Lung (tissue), 12 donors: ENCODE measurements around the gene SLF2. TPM values are rescaled to one million over a fixed set of nuclear protein-coding genes. Genes with fewer than 3 reads are reported as not detected.

ENCODE experiments used
- ATAC-seq: fragments of 200-7000 bp; cut with Tn5 transposase; one replicate; pipeline ENCODE4 v1.9.1; 2020; ENCODE audit warnings: moderate number of reproducible peaks; ENCODE audit not compliant: insufficient read depth, low FRiP score
- DNase-seq, 3 donors: peaks; one replicate each; pipeline ENCODE4 v3.0.0-alpha.2; 2013 to 2017
- H3K27ac ChIP-seq, 2 donors: one replicate each; pipeline ENCODE4 v1.5.1; 2013; ENCODE audit warnings: mild to moderate bottlenecking in 2 of 2, moderate library complexity in 2 of 2, control low read depth in 1 of 2, inconsistent platforms in 1 of 2, low read depth in 1 of 2, low read length in 1 of 2
- H3K27me3 ChIP-seq, 3 donors: one replicate each; pipeline ENCODE4 v1.5.1; 2013; ENCODE audit warnings: low read length in 2 of 3; ENCODE audit not compliant: control insufficient read depth in 3 of 3, insufficient read depth in 3 of 3
- H3K36me3 ChIP-seq, 4 donors: one replicate each; pipeline ENCODE4 v1.5.1; 2013; ENCODE audit warnings: low read length in 4 of 4, mild to moderate bottlenecking in 1 of 4, moderate library complexity in 1 of 4; ENCODE audit not compliant: control insufficient read depth in 4 of 4, insufficient read depth in 4 of 4
- H3K4me1 ChIP-seq, 5 donors: one replicate each; pipeline ENCODE4 v1.5.1; 2013; ENCODE audit warnings: low read length in 5 of 5, mild to moderate bottlenecking in 2 of 5, moderate library complexity in 1 of 5; ENCODE audit not compliant: control insufficient read depth in 5 of 5, insufficient read depth in 5 of 5
- H3K4me3 ChIP-seq: one replicate; pipeline ENCODE4 v1.5.1; 2013; ENCODE audit warnings: mild to moderate bottlenecking, control low read depth, moderate library complexity
- H3K9ac ChIP-seq, 2 donors: one replicate each; pipeline ENCODE4 v1.5.1; 2013; ENCODE audit warnings: low read length in 2 of 2, control low read depth in 1 of 2; ENCODE audit not compliant: insufficient read depth in 1 of 2
- H3K9me3 ChIP-seq, 4 donors: one replicate each; pipeline ENCODE4 v1.5.1; 2013; ENCODE audit warnings: low read length in 3 of 4, mild to moderate bottlenecking in 1 of 4, moderate library complexity in 1 of 4; ENCODE audit not compliant: control insufficient read depth in 4 of 4, insufficient read depth in 3 of 4
- WGBS, 2 donors: extraction: QIAGEN DNeasy Blood & Tissue Kit; methylation state at CpG; one replicate each; pipeline ENCODE4 v1.1.7; 2013; 5-methylcytosine and 5-hydroxymethylcytosine counted together
- polyA plus RNA-seq, 2 donors: library from polyadenylated mRNA; stranded (reverse); fragments of 200-250 nt; gene quantifications; one replicate each; pipeline ENCODE4 v1.2.1, GENCODE V29; 2013
- total RNA-seq, 2 donors: library from RNA; depleted of rRNA in 1 of 2; stranded (reverse); fragments of >200 nt in 1 of 2; gene quantifications; one replicate each; pipeline ENCODE4 v1.2.1, GENCODE V29; 2014 to 2021
- TF ChIP-seq, protein P1 (sequence below): IDR thresholded peaks from 2 replicates; pipeline ENCODE4 v1.5.1; 2012; ENCODE audit warnings: mild to moderate bottlenecking; ENCODE audit errors: control extremely low read depth, extremely low read depth
- donor health status: control.
- donor health status: control.
- donor health status: Bipolar disorder and iron deficiency.
- donor health status: healthy.
- donor health status: DM: yes; HTN: yes; CAD: no.

Gene SLF2
- total and polyA plus RNA-seq, 4 donors = 7.1 to 60.0 (median 21.8) TPM

GRCh38 chr10:100997360-100998182 is 84.8 kb downstream of the SLF2 start:
- peaks cover 6 to 59% (median 26%) of the 10 kb centered on the region in 5 donors for H3K4me1 ChIP-seq
- peak; percentile 60 for ATAC-seq
- no peaks in the 10 kb centered on the region for H3K27me3 ChIP-seq
- H3K9ac ChIP-seq = peak overlapping the region in 1 of 2 donors; percentile 93
- no peaks in the 10 kb centered on the region for H3K9me3 ChIP-seq
- peaks cover 0 to 15% (median 7%) of the 10 kb centered on the region in 4 donors for H3K36me3 ChIP-seq
- peak overlapping the region; percentile 68 for H3K4me3 ChIP-seq
- peak; percentile 46 to 79 (median 69) for DNase-seq
- WGBS, 2 donors = 0% methylated on average over 55 to 66 of the region's 66 CpGs
- TF ChIP-seq, protein P1, sequence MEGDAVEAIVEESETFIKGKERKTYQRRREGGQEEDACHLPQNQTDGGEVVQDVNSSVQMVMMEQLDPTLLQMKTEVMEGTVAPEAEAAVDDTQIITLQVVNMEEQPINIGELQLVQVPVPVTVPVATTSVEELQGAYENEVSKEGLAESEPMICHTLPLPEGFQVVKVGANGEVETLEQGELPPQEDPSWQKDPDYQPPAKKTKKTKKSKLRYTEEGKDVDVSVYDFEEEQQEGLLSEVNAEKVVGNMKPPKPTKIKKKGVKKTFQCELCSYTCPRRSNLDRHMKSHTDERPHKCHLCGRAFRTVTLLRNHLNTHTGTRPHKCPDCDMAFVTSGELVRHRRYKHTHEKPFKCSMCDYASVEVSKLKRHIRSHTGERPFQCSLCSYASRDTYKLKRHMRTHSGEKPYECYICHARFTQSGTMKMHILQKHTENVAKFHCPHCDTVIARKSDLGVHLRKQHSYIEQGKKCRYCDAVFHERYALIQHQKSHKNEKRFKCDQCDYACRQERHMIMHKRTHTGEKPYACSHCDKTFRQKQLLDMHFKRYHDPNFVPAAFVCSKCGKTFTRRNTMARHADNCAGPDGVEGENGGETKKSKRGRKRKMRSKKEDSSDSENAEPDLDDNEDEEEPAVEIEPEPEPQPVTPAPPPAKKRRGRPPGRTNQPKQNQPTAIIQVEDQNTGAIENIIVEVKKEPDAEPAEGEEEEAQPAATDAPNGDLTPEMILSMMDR = peak; percentile 35
- peak overlapping the region; percentile 99 to 100 for H3K27ac ChIP-seq

GRCh38 chr10:100998183-100998990 is 85.6 kb downstream of the SLF2 start:
- 2 to 3% methylated on average over 24 to 25 of the region's 25 CpGs for WGBS, 2 donors
- peak; percentile 91 to 95 (median 94) for DNase-seq
- peak; percentile 16 for ATAC-seq
- Histone ChIP-seq H3K9ac (peak overlapping the region; percentile 91 to 93), H3K4me3 (peak overlapping the region; percentile 69), H3K27me3 (no peaks in the 10 kb centered on the region), H3K36me3 (peaks cover 0 to 16% (median 13%) of the 10 kb centered on the region in 4 donors), H3K9me3 (no peaks in the 10 kb centered on the region), H3K27ac (peak overlapping the region; percentile 99 to 100), H3K4me1 (peaks cover 6 to 60% (median 26%) of the 10 kb centered on the region in 5 donors)
- TF ChIP-seq, protein P1 = no peak

DNA sequence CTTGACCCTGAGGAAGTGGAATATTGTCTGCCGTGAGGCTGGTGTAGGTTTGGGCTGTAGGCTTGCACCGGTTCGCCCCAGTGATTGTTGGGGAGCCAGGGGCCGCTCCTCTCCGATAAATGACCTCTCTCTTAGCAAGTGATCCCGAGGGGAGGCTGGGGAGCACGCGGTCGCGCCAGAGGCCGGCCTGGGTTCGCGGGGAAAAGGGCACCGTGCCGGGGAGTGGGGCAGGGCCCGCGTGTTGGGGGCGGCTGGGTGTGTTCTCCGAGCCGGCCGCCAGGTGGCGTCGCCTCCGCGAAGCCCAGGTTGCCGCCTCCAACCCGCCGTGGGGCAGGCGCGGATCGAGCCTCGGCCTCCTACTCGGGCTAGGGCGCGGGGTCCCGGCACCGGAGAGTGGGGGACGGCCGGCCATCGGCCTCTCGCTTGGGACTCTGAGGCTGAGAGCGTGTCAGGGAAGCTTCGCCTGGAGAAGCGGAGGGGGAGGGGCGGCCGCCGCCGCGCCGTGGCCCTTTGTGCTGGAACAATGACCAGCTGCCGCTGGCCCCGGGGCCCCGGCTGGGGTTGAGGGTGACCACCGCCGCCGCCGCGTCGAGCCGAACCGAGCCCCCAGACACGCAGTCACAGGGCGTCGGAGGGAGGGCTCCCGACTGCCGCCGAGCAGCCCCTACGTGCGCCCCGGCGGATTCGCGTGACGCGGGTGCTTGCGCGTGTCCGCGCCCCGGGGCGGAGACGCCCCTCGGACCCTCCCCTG is 86.4 kb downstream of the SLF2 start:
- TF ChIP-seq, protein P1 = peak; percentile 65
- peak overlapping the region; percentile 99 to 100 for H3K27ac ChIP-seq
- WGBS, 2 donors = 0% methylated on average over 61 to 83 of the region's 83 CpGs
- peak overlapping the region; percentile 69 for H3K4me3 ChIP-seq
- peak overlapping the region; percentile 91 to 93 for H3K9ac ChIP-seq
- peaks cover 6 to 60% (median 26%) of the 10 kb centered on the region in 5 donors for H3K4me1 ChIP-seq
- peak; percentile 89 to 95 (median 90) for DNase-seq
- H3K9me3 ChIP-seq = no peaks in the 10 kb centered on the region
- peak; percentile 76 for ATAC-seq
- no peaks in the 10 kb centered on the region for H3K27me3 ChIP-seq
- H3K36me3 ChIP-seq = peaks cover 0 to 23% (median 12%) of the 10 kb centered on the region in 4 donors
